ENCODE data around the gene CPM. TPM values are rescaled to one million over a fixed set of nuclear protein-coding genes. Genes with fewer than 3 reads are reported as not detected.

Gene CPM
- total RNA-seq, 1 experiment from 2014 or later, result 4.2 TPM

DNA sequence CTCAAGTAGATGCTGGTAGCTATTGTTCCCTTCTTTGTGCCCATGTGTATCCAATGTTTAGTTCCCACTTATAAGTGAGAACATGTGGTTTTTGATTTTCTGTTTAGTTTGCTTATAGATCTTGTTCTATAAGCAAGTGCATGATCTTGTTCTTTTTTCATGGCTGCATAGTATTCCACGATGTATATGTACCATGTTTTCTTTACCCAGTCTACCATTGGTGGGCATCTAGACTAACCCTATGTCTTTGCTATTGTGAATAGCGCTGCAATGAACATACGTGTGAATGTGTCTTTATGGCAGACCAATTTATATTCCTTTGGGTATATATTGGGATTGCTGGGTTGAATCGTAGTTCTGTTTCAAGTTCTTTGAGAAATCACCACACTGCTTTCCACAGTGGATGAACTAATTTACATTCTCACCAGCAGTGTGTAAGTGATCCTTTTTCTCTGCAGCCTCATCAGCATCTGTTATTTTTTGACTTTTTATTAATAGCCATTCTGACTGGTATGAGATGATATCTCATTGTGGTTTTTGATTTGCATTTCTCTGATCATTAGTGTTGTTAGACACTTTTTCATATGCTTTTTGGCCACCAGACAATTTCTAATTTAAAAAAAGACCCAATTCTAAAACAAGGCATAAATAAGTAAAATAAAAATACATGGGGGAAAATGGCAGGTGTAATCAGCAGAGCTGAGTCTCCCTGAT, 50.6 kb downstream of the CPM start:
- no peaks in the 10 kb centered on the region for H3K9me2 ChIP-seq (ENCODE audit: insufficient read depth)
- no peaks in the 10 kb centered on the region for H3K79me2 ChIP-seq (ENCODE audit: low read depth)
- no TSS peak for BruUV-seq (replicated peaks)
- no peaks in the 10 kb centered on the region; the same call in 1 of the 2 replicates for H3K9me3 ChIP-seq (ENCODE audit: insufficient read depth, low read depth)
- H3K27ac ChIP-seq, result no peak overlapping the region
- ChIA-PET POLR2A (ENCODE audit: unreplicated experiment) (no interaction called here), CTCF (no interaction called here)
- no peak overlapping the region for H2AFZ ChIP-seq
- intact Hi-C loops (cut with micrococcal nuclease; ENCODE audit: unreplicated experiment), result no loop called here
- no peaks in the 10 kb centered on the region for H4K20me1 ChIP-seq (ENCODE audit: insufficient read depth)
- H3K4me1 ChIP-seq (replicated peaks; ENCODE audit: insufficient read depth), result no peaks in the 10 kb centered on the region
- H3F3A ChIP-seq (ENCODE audit: insufficient read depth, low read depth), result no peaks in the 10 kb centered on the region
- no peak for TF ChIP-seq EZH2 (IDR thresholded peaks at IDR 0.05; ENCODE audit: low read depth)
- TF ChIP-seq CTCF (conservative IDR thresholded peaks at IDR 0.05), result no peak
- no peaks in the 10 kb centered on the region for H3K27me3 ChIP-seq (ENCODE audit: insufficient read depth, low read depth)
- H3K4me2 ChIP-seq, result no peak overlapping the region
- no peaks in the 10 kb centered on the region for H3K36me3 ChIP-seq (ENCODE audit: low read depth)
- DNase-seq, result no peak
- no peak overlapping the region for H3K4me3 ChIP-seq

GRCh38 chr12:68880660-68881325, 52.2 kb downstream of the CPM start:
- Histone ChIP-seq H3K4me3 (no peak overlapping the region), H3K79me2 (ENCODE audit: low read depth) (no peaks in the 10 kb centered on the region), H2AFZ (no peak overlapping the region), H3K27ac (no peak overlapping the region), H4K20me1 (ENCODE audit: insufficient read depth) (no peaks in the 10 kb centered on the region), H3K9me3 (ENCODE audit: insufficient read depth, low read depth) (no peaks in the 10 kb centered on the region; the same call in 1 of the 2 replicates), H3K4me2 (no peak overlapping the region), H3K9me2 (ENCODE audit: insufficient read depth) (no peaks in the 10 kb centered on the region), H3K36me3 (ENCODE audit: low read depth) (no peaks in the 10 kb centered on the region), H3K4me1 (replicated peaks; ENCODE audit: insufficient read depth) (no peaks in the 10 kb centered on the region), H3K27me3 (ENCODE audit: insufficient read depth, low read depth) (no peaks in the 10 kb centered on the region), H3F3A (ENCODE audit: insufficient read depth, low read depth) (no peaks in the 10 kb centered on the region)
- intact Hi-C loops (cut with micrococcal nuclease; ENCODE audit: unreplicated experiment), result no loop called here
- ChIA-PET POLR2A (ENCODE audit: unreplicated experiment) (no interaction called here), CTCF (interaction anchor here (0.6 kb wide), 1 partner anchor 122 kb away, joined by 6 read pairs; no protein-coding TSS in a partner anchor)
- DNase-seq, result no peak
- BruUV-seq (replicated peaks), result no TSS peak
- no peak for TF ChIP-seq EZH2 (IDR thresholded peaks at IDR 0.05; ENCODE audit: low read depth)
- no peak for TF ChIP-seq CTCF (conservative IDR thresholded peaks at IDR 0.05)

GRCh38 chr12:68878846-68879245, 54.1 kb downstream of the CPM start:
- intact Hi-C loops (cut with micrococcal nuclease; ENCODE audit: unreplicated experiment), result no loop called here
- CTCF ChIA-PET, result no interaction called here
- Histone ChIP-seq H3K4me2 (no peak overlapping the region), H3K36me3 (ENCODE audit: low read depth) (no peaks in the 10 kb centered on the region), H3K79me2 (ENCODE audit: low read depth) (no peaks in the 10 kb centered on the region), H3K9me3 (ENCODE audit: insufficient read depth, low read depth) (no peaks in the 10 kb centered on the region; the same call in 1 of the 2 replicates), H3F3A (ENCODE audit: insufficient read depth, low read depth) (no peaks in the 10 kb centered on the region), H3K27ac (no peak overlapping the region), H3K27me3 (ENCODE audit: insufficient read depth, low read depth) (no peaks in the 10 kb centered on the region), H3K4me1 (replicated peaks; ENCODE audit: insufficient read depth) (no peaks in the 10 kb centered on the region), H3K4me3 (no peak overlapping the region), H4K20me1 (ENCODE audit: insufficient read depth) (no peaks in the 10 kb centered on the region), H3K9me2 (ENCODE audit: insufficient read depth) (no peaks in the 10 kb centered on the region), H2AFZ (no peak overlapping the region)
- no peak for TF ChIP-seq CTCF (conservative IDR thresholded peaks at IDR 0.05)
- TF ChIP-seq EZH2 (IDR thresholded peaks at IDR 0.05; ENCODE audit: low read depth), result no peak
- POLR2A ChIA-PET (ENCODE audit: unreplicated experiment), result no interaction called here
- no peak for DNase-seq
- no TSS peak for BruUV-seq (replicated peaks)
